Neuronal stem cell (in vitro differentiated cells): ENCODE results near the gene ZEB2.
A peak's percentile ranks its signal among the peaks of the same experiment; 100 is the strongest.

Source experiments
- DNase-seq: peaks from one replicate; pipeline ENCODE4 v3.0.0-alpha.2; 2013; ENCODE audit warnings: low spot score
- H2AFZ ChIP-seq: one replicate; pipeline ENCODE4 v1.6.1; 2013; ENCODE audit warnings: mild to moderate bottlenecking, low read length, inconsistent platforms
- H2AK5ac ChIP-seq: 2 replicates; pipeline ENCODE4 v1.6.1; 2013; ENCODE audit warnings: low read depth, mild to moderate bottlenecking, inconsistent platforms, low read length, moderate library complexity, mixed read lengths
- H2BK120ac ChIP-seq: 2 replicates; pipeline ENCODE4 v1.6.1; 2013; ENCODE audit warnings: low read depth, mild to moderate bottlenecking, inconsistent platforms, low read length, moderate library complexity, mixed read lengths
- H2BK12ac ChIP-seq: one replicate; pipeline ENCODE4 v1.6.1; 2013; ENCODE audit warnings: low read length, inconsistent platforms
- H2BK15ac ChIP-seq: 2 replicates; pipeline ENCODE4 v1.6.1; 2013; ENCODE audit warnings: mild to moderate bottlenecking, low read length, inconsistent platforms, mixed read lengths
- H2BK5ac ChIP-seq: one replicate; pipeline ENCODE4 v1.6.1; 2013; ENCODE audit warnings: inconsistent platforms, mild to moderate bottlenecking, low read length, moderate library complexity
- H3K14ac ChIP-seq: one replicate; pipeline ENCODE4 v1.6.1; 2013; ENCODE audit warnings: low read length, inconsistent platforms
- H3K18ac ChIP-seq: 2 replicates; pipeline ENCODE4 v1.6.1; 2013; ENCODE audit warnings: low read length, inconsistent platforms
- H3K23ac ChIP-seq: 2 replicates; pipeline ENCODE4 v1.6.1; 2013; ENCODE audit warnings: low read depth, mild to moderate bottlenecking, mixed read lengths, low read length, inconsistent platforms; ENCODE audit not compliant: poor library complexity
- H3K27ac ChIP-seq: replicated peaks from 3 replicates; pipeline ENCODE4 v1.5.1; 2013; ENCODE audit warnings: low read length, inconsistent platforms
- H3K27me3 ChIP-seq, 3 experiments: 2 replicates each; pipeline ENCODE4 v1.6.1; 2013; ENCODE audit warnings: low read length in 3 of 3, mild to moderate bottlenecking in 2 of 3, inconsistent platforms in 1 of 3, low read depth in 1 of 3, mixed read lengths in 1 of 3, moderate library complexity in 1 of 3; ENCODE audit not compliant: control insufficient read depth in 3 of 3, insufficient read depth in 3 of 3
- H3K36me3 ChIP-seq, 2 donors: replicated peaks in 1 of 2; 2 replicates each; pipeline ENCODE4 v1.6.1; 2013; ENCODE audit warnings: low read length in 2 of 2; ENCODE audit not compliant: control insufficient read depth in 2 of 2, insufficient read depth in 2 of 2
- H3K4ac ChIP-seq: 2 replicates; pipeline ENCODE4 v1.6.1; 2013; ENCODE audit warnings: inconsistent platforms, mild to moderate bottlenecking, low read length, moderate library complexity
- H3K4me1 ChIP-seq, 2 donors: 1 replicate in 1 of 2; 2 replicates in 1 of 2; pipeline ENCODE4 v1.6.1; 2013; ENCODE audit warnings: low read length in 2 of 2, low read depth in 1 of 2; ENCODE audit not compliant: control insufficient read depth in 2 of 2, insufficient read depth in 1 of 2
- H3K4me2 ChIP-seq: one replicate; pipeline ENCODE4 v1.6.1; 2013; ENCODE audit warnings: mild to moderate bottlenecking, low read length, inconsistent platforms; ENCODE audit not compliant: insufficient read depth, poor library complexity, severe bottlenecking
- H3K4me3 ChIP-seq, 2 donors: 2 replicates each; pipeline ENCODE4 v1.5.1; 2013; ENCODE audit warnings: low read length in 2 of 2, mild to moderate bottlenecking in 2 of 2, inconsistent platforms in 1 of 2, moderate library complexity in 1 of 2
- H3K79me1 ChIP-seq: one replicate; pipeline ENCODE4 v1.6.1; 2013; ENCODE audit warnings: low read depth, mild to moderate bottlenecking, inconsistent platforms, low read length, moderate library complexity
- H3K9ac ChIP-seq: one replicate; pipeline ENCODE4 v1.6.1; 2013; ENCODE audit warnings: mild to moderate bottlenecking, low read depth, low read length, inconsistent platforms; ENCODE audit not compliant: poor library complexity
- H3K9me3 ChIP-seq, 2 donors: replicated peaks in 1 of 2; 2 replicates each; pipeline versions ENCODE3 to v1.6.1; 2013; ENCODE audit warnings: low read length in 2 of 2, mild to moderate bottlenecking in 2 of 2, inconsistent platforms in 1 of 2, low read depth in 1 of 2, mixed read lengths in 1 of 2, moderate library complexity in 1 of 2; ENCODE audit not compliant: control insufficient read depth in 2 of 2, insufficient read depth in 1 of 2
- H4K8ac ChIP-seq: one replicate; pipeline ENCODE4 v1.6.1; 2013; ENCODE audit warnings: low read depth, mild to moderate bottlenecking, inconsistent platforms, low read length, moderate library complexity
- H4K91ac ChIP-seq: one replicate; pipeline ENCODE4 v1.6.1; 2013; ENCODE audit warnings: low read length, low read depth, mild to moderate bottlenecking, inconsistent platforms; ENCODE audit not compliant: poor library complexity
- WGBS, 2 donors: extraction: QIAGEN DNeasy Blood & Tissue Kit; methylation state at CpG; one replicate each; pipeline ENCODE4 v1.1.7; 2013; ENCODE audit warnings: missing lambda C conversion rate in 2 of 2, mixed read lengths in 1 of 2; ENCODE audit not compliant: insufficient read length in 2 of 2, insufficient replicate concordance in 1 of 2; ENCODE audit errors: extremely low coverage in 2 of 2; 5-methylcytosine and 5-hydroxymethylcytosine counted together

Gene ZEB2

GRCh38 chr2:144430722-144431391 lies 89.1 kb downstream of the ZEB2 start:
- H3K27ac ChIP-seq, result peak overlapping the region; percentile 26
- H4K8ac ChIP-seq, result no peak overlapping the region
- H3K79me1 ChIP-seq, result peaks cover 2% of the 10 kb centered on the region
- no peak overlapping the region for H3K14ac ChIP-seq
- no CpG with 5 or more reads among the region's 10 CpGs for WGBS, 2 donors
- no peaks in the 10 kb centered on the region for H3K27me3 ChIP-seq
- no peak overlapping the region for H2BK120ac ChIP-seq
- H3K4me2 ChIP-seq, result no peak overlapping the region
- peaks cover 4 to 48% of the 10 kb centered on the region in 2 donors for H3K36me3 ChIP-seq
- H3K9me3 ChIP-seq, result no peaks in the 10 kb centered on the region
- no peak overlapping the region for H2BK5ac ChIP-seq
- no peak overlapping the region for H3K4me3 ChIP-seq
- H3K4me1 ChIP-seq, result peaks cover 10 to 50% of the 10 kb centered on the region in 2 donors
- H3K18ac ChIP-seq, result no peak overlapping the region
- no peak overlapping the region for H3K23ac ChIP-seq
- H4K91ac ChIP-seq, result no peak overlapping the region
- no peak overlapping the region for H2AK5ac ChIP-seq
- no peak overlapping the region for H2BK15ac ChIP-seq
- DNase-seq, result no peak
- H2AFZ ChIP-seq, result no peak overlapping the region
- H2BK12ac ChIP-seq, result no peak overlapping the region
- no peak overlapping the region for H3K9ac ChIP-seq
- H3K4ac ChIP-seq, result no peak overlapping the region

- H3K4me1 ChIP-seq, result peaks cover 16 to 48% of the 10 kb centered on the region in 2 donors
- H3K4me3 ChIP-seq, result no peak overlapping the region
Observed at GRCh38 chr2:144429396-144430112, 90.4 kb downstream of the ZEB2 start.

GRCh38 chr2:144426981-144427479 lies 92.9 kb downstream of the ZEB2 start:
- no peak overlapping the region for H2BK120ac ChIP-seq
- H3K27me3 ChIP-seq, result no peaks in the 10 kb centered on the region
- H2BK5ac ChIP-seq, result no peak overlapping the region
- no peak overlapping the region for H3K14ac ChIP-seq
- H2AFZ ChIP-seq, result no peak overlapping the region
- no peak overlapping the region for H3K9ac ChIP-seq
- no peak overlapping the region for H2BK12ac ChIP-seq
- no peak overlapping the region for H3K23ac ChIP-seq
- no peak overlapping the region for H3K27ac ChIP-seq
- H3K18ac ChIP-seq, result no peak overlapping the region
- no peak overlapping the region for H2BK15ac ChIP-seq
- no peak overlapping the region for H4K8ac ChIP-seq
- no CpG with 5 or more reads among the region's 4 CpGs for WGBS, 2 donors
- DNase-seq, result no peak
- H3K9me3 ChIP-seq, result no peaks in the 10 kb centered on the region
- H3K4me1 ChIP-seq, result peaks cover 17 to 28% of the 10 kb centered on the region in 2 donors
- no peak overlapping the region for H4K91ac ChIP-seq
- H2AK5ac ChIP-seq, result no peak overlapping the region
- H3K4me2 ChIP-seq, result no peak overlapping the region
- peaks cover 4 to 74% of the 10 kb centered on the region in 2 donors for H3K36me3 ChIP-seq
- H3K79me1 ChIP-seq, result no peaks in the 10 kb centered on the region
- H3K4me3 ChIP-seq, result no peak overlapping the region
- no peak overlapping the region for H3K4ac ChIP-seq

More at GRCh38 chr2:144429396-144430112, 90.4 kb downstream of the ZEB2 start:
- H4K8ac ChIP-seq, result no peak overlapping the region
- no peak overlapping the region for H3K4ac ChIP-seq
- no peak overlapping the region for H2AFZ ChIP-seq
- H3K18ac ChIP-seq, result no peak overlapping the region
- H2BK5ac ChIP-seq, result no peak overlapping the region
- DNase-seq, result no peak
- no peak overlapping the region for H2AK5ac ChIP-seq
- H3K9me3 ChIP-seq, result no peaks in the 10 kb centered on the region
- no peak overlapping the region for H3K27ac ChIP-seq
- no peak overlapping the region for H3K9ac ChIP-seq
- peaks cover 4 to 50% of the 10 kb centered on the region in 2 donors for H3K36me3 ChIP-seq
- no peak overlapping the region for H3K4me2 ChIP-seq
- no peak overlapping the region for H2BK12ac ChIP-seq
- no peak overlapping the region for H3K14ac ChIP-seq
- WGBS, 2 donors, result 100% methylated on average over 1 of the region's 6 CpGs; no CpG with 5 or more reads in 1 of the 2 donors
- no peaks in the 10 kb centered on the region for H3K79me1 ChIP-seq
- no peak overlapping the region for H2BK120ac ChIP-seq
- H3K27me3 ChIP-seq, result no peaks in the 10 kb centered on the region
- no peak overlapping the region for H4K91ac ChIP-seq
- no peak overlapping the region for H2BK15ac ChIP-seq
- H3K23ac ChIP-seq, result no peak overlapping the region

- no peak overlapping the region for H2AFZ ChIP-seq
- no peak overlapping the region for H2BK15ac ChIP-seq
- no peak overlapping the region for H3K23ac ChIP-seq
- H3K18ac ChIP-seq, result no peak overlapping the region
- no peaks in the 10 kb centered on the region for H3K9me3 ChIP-seq
- no peak overlapping the region for H3K4ac ChIP-seq
- no peak overlapping the region for H3K4me2 ChIP-seq
- no peak overlapping the region for H3K4me3 ChIP-seq
- no peak overlapping the region for H3K14ac ChIP-seq
- H2BK120ac ChIP-seq, result no peak overlapping the region
- no peaks in the 10 kb centered on the region for H3K27me3 ChIP-seq
- WGBS, 2 donors, result no CpG with 5 or more reads among the region's 1 CpG
- peaks cover 4 to 81% of the 10 kb centered on the region in 2 donors for H3K36me3 ChIP-seq
- DNase-seq, result no peak
- no peaks in the 10 kb centered on the region for H3K79me1 ChIP-seq
- no peak overlapping the region for H2AK5ac ChIP-seq
- no peak overlapping the region for H4K91ac ChIP-seq
- H2BK5ac ChIP-seq, result no peak overlapping the region
- no peak overlapping the region for H2BK12ac ChIP-seq
- no peak overlapping the region for H3K9ac ChIP-seq
- peaks cover 14 to 26% of the 10 kb centered on the region in 2 donors for H3K4me1 ChIP-seq
- H4K8ac ChIP-seq, result no peak overlapping the region
- H3K27ac ChIP-seq, result no peak overlapping the region
Observed at GRCh38 chr2:144426355-144426754, 93.6 kb downstream of the ZEB2 start.
